ENCODE data around the gene OCIAD2.
"Not testable (repeated sequence)": the region's sequence is repeated elsewhere in the genome, so short reads cannot be mapped to it uniquely, and the experiment has no call there.

OCIAD2 gene

GRCh38 chr4:48906206-48907173, at the start of gene OCIAD2:
Gene OCIAD2 (minus strand): TSS chr4:48906774. CDS start chr4:48904549, 2,225 bp downstream.
- peak; percentile 21 for DNase-seq

GRCh38 chr4:48954314-48954713, 47.7 kb upstream of the OCIAD2 start:
- peak; percentile 5 for DNase-seq

- peak; percentile 46 for DNase-seq
Measured at GRCh38 chr4:48949518-48950219, 43.1 kb upstream of the OCIAD2 start.

GRCh38 chr4:48949086-48949485, 42.5 kb upstream of the OCIAD2 start:
- no peak for DNase-seq

- no peak for DNase-seq
Measured at GRCh38 chr4:48947731-48948130, 41.2 kb upstream of the OCIAD2 start.

GRCh38 chr4:48945981-48946380, 39.4 kb upstream of the OCIAD2 start:
- no peak for DNase-seq

GRCh38 chr4:48944756-48945241, 38.2 kb upstream of the OCIAD2 start:
- no peak for DNase-seq

GRCh38 chr4:48944252-48944651, 37.7 kb upstream of the OCIAD2 start:
- DNase-seq = no peak

- no peak for DNase-seq
Measured at GRCh38 chr4:48943387-48943786, 36.8 kb upstream of the OCIAD2 start.

GRCh38 chr4:48939785-48940184, 33.2 kb upstream of the OCIAD2 start:
- peak; percentile 68 for DNase-seq

- DNase-seq = no peak
Measured at GRCh38 chr4:48938831-48939230, 32.3 kb upstream of the OCIAD2 start.

GRCh38 chr4:48937033-48937432, 30.5 kb upstream of the OCIAD2 start:
- DNase-seq = no peak

- DNase-seq = no peak
Measured at GRCh38 chr4:48931459-48931858, 24.9 kb upstream of the OCIAD2 start.

GRCh38 chr4:48930654-48931053, 24.1 kb upstream of the OCIAD2 start:
- DNase-seq = no peak

- DNase-seq = no peak
Measured at GRCh38 chr4:48924416-48924815, 17.8 kb upstream of the OCIAD2 start.

- DNase-seq = not testable (repeated sequence)
Measured at GRCh38 chr4:48923065-48923464, 16.5 kb upstream of the OCIAD2 start.

- DNase-seq = peak; percentile 37
Measured at GRCh38 chr4:48914311-48914710, 7.7 kb upstream of the OCIAD2 start.

- DNase-seq = peak; percentile 83
Measured at GRCh38 chr4:48913346-48913745, 6.8 kb upstream of the OCIAD2 start.

- no peak for DNase-seq
Measured at GRCh38 chr4:48912349-48912748, 5.8 kb upstream of the OCIAD2 start.

- DNase-seq = no peak
Measured at GRCh38 chr4:48910511-48910910, 3.9 kb upstream of the OCIAD2 start.

GRCh38 chr4:48909697-48910096, 3.1 kb upstream of the OCIAD2 start:
- peak; percentile 97 for DNase-seq

- no peak for DNase-seq
Measured at GRCh38 chr4:48908687-48909086, 2.1 kb upstream of the OCIAD2 start.

GRCh38 chr4:48907706-48908477, 1.3 kb upstream of the OCIAD2 start:
- DNase-seq = no peak
